ENCODE data around the gene UVSSA. TPM values are rescaled to one million over a fixed set of nuclear protein-coding genes. Genes with fewer than 3 reads are reported as not detected.

The UVSSA gene
- total and polyA plus RNA-seq, 2 donors (not counting 1 experiment from before 2014, with no cell fraction given), result 34.6 to 40.5 TPM

- Histone ChIP-seq H3K9ac (ENCODE audit: low read length) (no peak overlapping the region), H3K79me2 (ENCODE audit: control insufficient read depth, insufficient read depth, low read length) (peaks cover 94% of the 10 kb centered on the region), H4K20me1 (ENCODE audit: control insufficient read depth, insufficient read depth, low read length, poor library complexity, severe bottlenecking) (peaks cover 89% of the 10 kb centered on the region), H3K4me3 (ENCODE audit: control extremely low read depth in 1 of 5, extremely low read depth in 1 of 5, insufficient read depth in 1 of 5, low read depth in 2 of 5, low read length in 4 of 5) (no peak overlapping the region), H3K36me3 (replicated peaks in 1 of 2; ENCODE audit: control extremely low read depth in 1 of 2, control insufficient read depth in 1 of 2, extremely low read depth in 1 of 2, insufficient read depth in 2 of 2, low read length in 1 of 2) (peaks cover 0 to 41% of the 10 kb centered on the region in 2 experiments), H3K27ac (ENCODE audit: low read length in 2 of 2) (no peak overlapping the region), H3K4me2 (replicated peaks; ENCODE audit: low read depth, low read length, poor library complexity, severe bottlenecking) (no peak overlapping the region), H3K9me3 (ENCODE audit: control extremely low read depth in 1 of 3, control insufficient read depth in 2 of 3, insufficient read depth in 1 of 3, low read length in 2 of 3) (no peaks in the 10 kb centered on the region), H2AFZ (ENCODE audit: insufficient read depth, low read depth, low read length, poor library complexity, severe bottlenecking) (no peak overlapping the region), H3K27me3 (replicated peaks in 1 of 4; ENCODE audit: control extremely low read depth in 1 of 4, control insufficient read depth in 3 of 4, insufficient read depth in 4 of 4, low read length in 3 of 4) (no peaks in the 10 kb centered on the region), H3K4me1 (ENCODE audit: control insufficient read depth in 2 of 2, insufficient read depth in 2 of 2, low read length in 2 of 2) (peaks cover 9 to 12% of the 10 kb centered on the region in 2 donors)
- ATAC-seq (ENCODE audit: low read depth) (no peak), DNase-seq (no peak)
- TF ChIP-seq CTCF (IDR thresholded peaks at IDR 0.05) (no peak), EZH2 (IDR thresholded peaks at IDR 0.05; ENCODE audit: borderline replicate concordance, insufficient read depth, low read depth, low read length, poor library complexity, severe bottlenecking) (no peak)
- intact Hi-C loops (cut with micrococcal nuclease), result no loop called here
- ChIA-PET CTCF (no interaction called here), POLR2A (no interaction called here)
- Mint-ChIP-seq H3K4me3 (no peak overlapping the region), H3K27me3 (no peaks in the 10 kb centered on the region), H3K9me3 (ENCODE audit: insufficient read depth) (no peaks in the 10 kb centered on the region), H3K4me1 (peaks cover 47% of the 10 kb centered on the region), H3K27ac (no peak overlapping the region)
- WGBS (ENCODE audit: insufficient coverage), result 90% methylated on average over 32 of the region's 32 CpGs
Observed at GRCh38 chr4:1297456-1298325, 49.3 kb upstream of the UVSSA start.

DNA sequence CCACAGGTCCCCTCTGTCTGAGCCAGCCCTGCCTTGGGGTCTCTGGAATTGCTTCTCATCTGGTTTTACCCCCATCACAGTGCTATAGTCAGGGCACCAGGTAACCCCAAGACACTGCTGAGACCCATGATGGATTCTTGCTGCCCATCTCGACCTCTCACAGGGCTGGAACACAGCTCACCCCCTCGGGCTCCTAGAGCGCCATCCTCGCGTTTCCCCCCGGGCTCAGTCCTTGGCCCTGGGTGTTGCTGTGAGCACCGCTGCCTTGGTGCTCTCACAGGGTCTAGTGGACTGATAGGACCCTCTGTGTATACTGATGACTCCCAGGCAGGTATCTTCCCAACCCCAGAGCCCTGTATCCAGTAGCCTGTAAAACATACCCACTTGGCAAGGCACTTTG lies 48.5 kb upstream of the UVSSA start:
- Mint-ChIP-seq H3K27me3 (no peaks in the 10 kb centered on the region), H3K4me3 (no peak overlapping the region), H3K27ac (no peak overlapping the region), H3K4me1 (peaks cover 46% of the 10 kb centered on the region), H3K9me3 (ENCODE audit: insufficient read depth) (no peaks in the 10 kb centered on the region)
- H3K4me1 ChIP-seq (ENCODE audit: control insufficient read depth in 2 of 2, insufficient read depth in 2 of 2, low read length in 2 of 2), result peaks cover 7 to 10% of the 10 kb centered on the region in 2 donors
- peaks cover 94% of the 10 kb centered on the region for H3K79me2 ChIP-seq (ENCODE audit: control insufficient read depth, insufficient read depth, low read length)
- H3K27ac ChIP-seq (ENCODE audit: low read length in 2 of 2), result no peak overlapping the region
- WGBS (ENCODE audit: insufficient coverage), result 97% methylated on average over 4 of the region's 7 CpGs
- no peak for DNase-seq
- ChIA-PET POLR2A (no interaction called here), CTCF (no interaction called here)
- no peak overlapping the region for H3K9ac ChIP-seq (ENCODE audit: low read length)
- no peak overlapping the region for H3K4me3 ChIP-seq (ENCODE audit: control extremely low read depth in 1 of 5, extremely low read depth in 1 of 5, insufficient read depth in 1 of 5, low read depth in 2 of 5, low read length in 4 of 5)
- peaks cover 89% of the 10 kb centered on the region for H4K20me1 ChIP-seq (ENCODE audit: control insufficient read depth, insufficient read depth, low read length, poor library complexity, severe bottlenecking)
- H3K9me3 ChIP-seq (ENCODE audit: control extremely low read depth in 1 of 3, control insufficient read depth in 2 of 3, insufficient read depth in 1 of 3, low read length in 2 of 3), result no peaks in the 10 kb centered on the region
- H3K4me2 ChIP-seq (replicated peaks; ENCODE audit: low read depth, low read length, poor library complexity, severe bottlenecking), result no peak overlapping the region
- TF ChIP-seq EZH2 (IDR thresholded peaks at IDR 0.05; ENCODE audit: borderline replicate concordance, insufficient read depth, low read depth, low read length, poor library complexity, severe bottlenecking) (no peak), CTCF (IDR thresholded peaks at IDR 0.05) (no peak)
- H2AFZ ChIP-seq (ENCODE audit: insufficient read depth, low read depth, low read length, poor library complexity, severe bottlenecking), result no peak overlapping the region
- intact Hi-C loops (cut with micrococcal nuclease), result no loop called here
- peaks cover 0 to 43% of the 10 kb centered on the region in 2 experiments for H3K36me3 ChIP-seq (replicated peaks in 1 of 2; ENCODE audit: control extremely low read depth in 1 of 2, control insufficient read depth in 1 of 2, extremely low read depth in 1 of 2, insufficient read depth in 2 of 2, low read length in 1 of 2)
- no peaks in the 10 kb centered on the region for H3K27me3 ChIP-seq (replicated peaks in 1 of 4; ENCODE audit: control extremely low read depth in 1 of 4, control insufficient read depth in 3 of 4, insufficient read depth in 4 of 4, low read length in 3 of 4)
- no peak for ATAC-seq (ENCODE audit: low read depth)

Measured in B cell (primary cell).